GM12891 (cell line): ENCODE measurements around the gene RAB40C.

Source experiments
- DNase-seq: peaks from one replicate; pipeline ENCODE4 v3.0.0; 2011; ENCODE audit warnings: low spot score; ENCODE audit not compliant: insufficient read length
- FAIRE-seq: peaks from 2 replicates; lab custom pipeline; 2011; peaks lifted over from hg19 to GRCh38; lab: Jason Lieb, UNC
- PAX5 ChIP-seq: IDR thresholded peaks from 2 replicates; pipeline ENCODE4 v1.6.1; 2011; ENCODE audit warnings: low read length, moderate library complexity, mild to moderate bottlenecking; ENCODE audit not compliant: insufficient read depth, severe bottlenecking
- POLR2A ChIP-seq: IDR thresholded peaks from 2 replicates; pipeline ENCODE4 v1.6.1; 2011; ENCODE audit warnings: low read depth, low read length, control low read depth
- POLR2AphosphoS5 ChIP-seq: IDR thresholded peaks from 2 replicates; pipeline ENCODE4 v1.6.1; 2011; ENCODE audit warnings: low read depth, low read length, control low read depth
- POU2F2 ChIP-seq: IDR thresholded peaks from 2 replicates; pipeline ENCODE4 v1.6.1; 2011; ENCODE audit warnings: low read depth, mild to moderate bottlenecking, control low read depth, low read length, moderate library complexity
- SPI1 ChIP-seq: IDR thresholded peaks from 2 replicates; pipeline ENCODE4 v1.6.1; 2011; ENCODE audit warnings: low read depth, low read length, control low read depth
- TAF1 ChIP-seq: IDR thresholded peaks from 2 replicates; pipeline ENCODE4 v1.6.1; 2011; ENCODE audit warnings: low read depth, low read length, control low read depth

RAB40C gene

GRCh38 chr16:552171-552570 lies 37.7 kb upstream of the RAB40C start:
- TF ChIP-seq POLR2AphosphoS5 (no peak), POLR2A (no peak), TAF1 (no peak), SPI1 (no peak), PAX5 (no peak), POU2F2 (no peak)
- DNase-seq: no peak
- no peak for FAIRE-seq

GRCh38 chr16:553601-554296 lies 36.1 kb upstream of the RAB40C start:
- FAIRE-seq: no peak
- TF ChIP-seq POLR2AphosphoS5: no peak
- no peak for TF ChIP-seq POLR2A
- no peak for TF ChIP-seq POU2F2
- TF ChIP-seq SPI1: no peak
- no peak for TF ChIP-seq PAX5
- no peak for TF ChIP-seq TAF1

GRCh38 chr16:554297-554621 lies 35.6 kb upstream of the RAB40C start:
- TF ChIP-seq POU2F2: no peak
- no peak for TF ChIP-seq POLR2AphosphoS5
- TF ChIP-seq TAF1: no peak
- TF ChIP-seq PAX5: no peak
- no peak for TF ChIP-seq POLR2A
- no peak for TF ChIP-seq SPI1
- DNase-seq: no peak
- no peak for FAIRE-seq

More at GRCh38 chr16:553601-554296, 36.1 kb upstream of the RAB40C start:
- DNase-seq: no peak

- DNase-seq (no peak), FAIRE-seq (no peak)
- TF ChIP-seq TAF1 (no peak), POU2F2 (no peak), PAX5 (no peak), SPI1 (no peak), POLR2A (no peak), POLR2AphosphoS5 (no peak)
These were observed 35.1 kb upstream of the RAB40C start for GRCh38 chr16:554640-555365.

- TF ChIP-seq POLR2AphosphoS5: no peak
- no peak for TF ChIP-seq POLR2A
- TF ChIP-seq TAF1: no peak
- no peak for TF ChIP-seq PAX5
- no peak for TF ChIP-seq SPI1
- no peak for TF ChIP-seq POU2F2
- FAIRE-seq: no peak
- no peak for DNase-seq
These were observed 34.1 kb upstream of the RAB40C start for GRCh38 chr16:555528-556473.

- no peak for FAIRE-seq
- TF ChIP-seq PAX5: no peak
- no peak for DNase-seq
These were observed 33.2 kb upstream of the RAB40C start for GRCh38 chr16:556474-557173.

GRCh38 chr16:557463-558297 lies 32.2 kb upstream of the RAB40C start:
- DNase-seq (no peak), FAIRE-seq (no peak)
- TF ChIP-seq POLR2A: no peak

- no peak for TF ChIP-seq POLR2AphosphoS5
- no peak for TF ChIP-seq PAX5
- TF ChIP-seq POU2F2: no peak
- no peak for TF ChIP-seq TAF1
- TF ChIP-seq SPI1: no peak
- no peak for TF ChIP-seq POLR2A
- FAIRE-seq: no peak
- no peak for DNase-seq
These were observed 31.4 kb upstream of the RAB40C start for GRCh38 chr16:558298-559020.
